ENCODE data around the gene GANAB.
A peak's percentile ranks its signal among the peaks of the same experiment; 100 is the strongest.
"Not testable (repeated sequence)": the region's sequence is repeated elsewhere in the genome, so short reads cannot be mapped to it uniquely, and the experiment has no call there.

GANAB gene

DNA sequence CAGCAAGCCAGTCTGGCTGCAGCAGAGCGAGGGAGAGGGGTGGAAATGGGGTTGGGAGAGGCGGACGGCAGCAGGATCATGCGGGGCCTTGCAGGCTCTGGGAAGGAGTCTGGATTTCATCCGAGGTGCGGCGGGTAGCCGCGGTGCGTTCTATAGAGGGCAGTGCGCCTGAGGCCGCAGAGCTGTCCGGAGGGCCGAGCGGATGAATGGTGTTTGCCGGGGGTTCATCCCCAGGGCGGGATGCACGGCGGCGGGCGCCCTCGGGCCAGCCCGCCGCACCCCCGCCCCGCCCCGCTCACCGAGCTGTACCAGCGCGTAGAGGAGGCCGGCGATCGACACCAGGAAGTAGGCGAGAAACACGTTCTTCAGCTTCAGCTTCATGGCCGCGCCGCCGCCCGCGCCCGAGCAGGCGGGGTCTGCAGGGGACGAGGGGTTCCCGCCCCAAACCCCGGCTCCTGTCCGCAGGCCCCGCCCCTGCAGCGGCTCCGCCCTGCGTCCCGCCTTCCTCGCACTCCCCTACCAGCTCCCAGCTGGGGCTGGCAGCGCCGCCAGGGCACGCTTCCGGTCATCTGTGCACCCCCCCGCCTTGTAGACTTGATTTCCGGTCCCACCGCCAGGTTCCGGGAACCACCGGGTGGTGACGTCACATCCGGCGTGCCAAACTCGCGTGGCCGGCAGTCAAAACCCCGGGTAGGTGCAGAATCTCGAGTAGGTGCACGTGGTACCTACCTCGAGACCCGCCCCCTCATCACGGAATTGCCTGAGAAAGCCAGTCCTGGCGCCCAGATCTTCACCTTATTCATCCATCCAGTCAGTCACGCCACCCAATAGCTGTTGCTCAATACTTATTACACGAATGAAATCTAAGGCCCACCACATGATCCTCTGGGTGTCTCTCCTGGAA is 24.6 kb downstream of the GANAB start, which contains the start of gene B3GAT3:
Gene B3GAT3, minus strand, starts transcription at position 420 of the 904 bp plus-strand sequence. Its CDS starts 39 bp downstream, at position 381.
- peak; percentile 93 to 95 for DNase-seq (ENCODE audit: low read depth in 2 of 2)

- no peak for DNase-seq (ENCODE audit: low read depth in 2 of 2)
Observed at GRCh38 chr11:62621027-62621566, 25.3 kb downstream of the GANAB start.

- not testable (repeated sequence) for DNase-seq (ENCODE audit: low read depth in 2 of 2)
Observed at GRCh38 chr11:62616957-62617356, 29.5 kb downstream of the GANAB start.

- no peak for DNase-seq (ENCODE audit: low read depth in 2 of 2)
Observed at GRCh38 chr11:62615521-62615920, 30.9 kb downstream of the GANAB start.

DNA sequence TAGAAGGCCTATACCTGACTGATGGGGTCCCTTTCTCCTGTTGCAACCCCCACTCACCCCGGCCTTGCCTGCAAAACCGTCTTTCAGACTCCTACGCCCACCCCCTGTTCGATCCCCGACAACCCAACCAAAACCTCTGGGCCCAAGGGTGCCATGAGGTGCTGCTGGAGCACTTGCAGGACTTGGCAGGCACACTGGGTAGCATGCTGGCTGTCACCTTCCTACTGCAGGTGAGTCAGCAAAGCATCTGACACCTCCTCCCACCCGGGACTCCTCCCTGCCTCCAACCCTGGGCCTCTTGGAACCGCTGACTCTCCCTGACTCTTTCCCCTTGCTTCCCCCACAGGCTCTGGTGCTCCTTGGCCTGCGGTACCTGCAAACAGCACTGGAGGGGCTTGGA is 32.1 kb downstream of the GANAB start:
- no peak for DNase-seq (ENCODE audit: low read depth in 2 of 2)

DNA sequence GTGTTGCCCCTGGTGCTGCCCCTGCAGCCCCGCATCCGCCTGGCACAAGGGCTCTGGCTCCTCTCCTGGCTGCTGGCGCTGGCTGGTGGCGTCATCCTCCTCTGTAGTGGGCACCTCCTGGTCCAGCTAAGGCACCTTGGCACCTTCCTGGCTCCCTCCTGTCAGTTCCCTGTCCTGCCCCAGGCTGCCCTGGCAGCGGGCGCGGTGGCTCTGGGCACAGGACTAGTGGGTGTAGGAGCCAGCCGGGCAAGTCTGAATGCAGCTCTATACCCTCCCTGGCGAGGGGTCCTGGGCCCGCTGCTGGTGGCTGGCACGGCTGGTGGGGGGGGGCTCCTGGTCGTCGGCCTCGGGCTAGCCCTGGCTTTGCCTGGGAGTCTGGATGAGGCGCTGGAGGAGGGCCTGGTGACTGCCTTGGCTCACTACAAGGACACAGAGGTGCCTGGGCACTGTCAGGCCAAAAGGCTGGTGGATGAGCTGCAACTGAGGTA is 33.1 kb downstream of the GANAB start:
- no peak for DNase-seq (ENCODE audit: low read depth in 2 of 2)

DNA sequence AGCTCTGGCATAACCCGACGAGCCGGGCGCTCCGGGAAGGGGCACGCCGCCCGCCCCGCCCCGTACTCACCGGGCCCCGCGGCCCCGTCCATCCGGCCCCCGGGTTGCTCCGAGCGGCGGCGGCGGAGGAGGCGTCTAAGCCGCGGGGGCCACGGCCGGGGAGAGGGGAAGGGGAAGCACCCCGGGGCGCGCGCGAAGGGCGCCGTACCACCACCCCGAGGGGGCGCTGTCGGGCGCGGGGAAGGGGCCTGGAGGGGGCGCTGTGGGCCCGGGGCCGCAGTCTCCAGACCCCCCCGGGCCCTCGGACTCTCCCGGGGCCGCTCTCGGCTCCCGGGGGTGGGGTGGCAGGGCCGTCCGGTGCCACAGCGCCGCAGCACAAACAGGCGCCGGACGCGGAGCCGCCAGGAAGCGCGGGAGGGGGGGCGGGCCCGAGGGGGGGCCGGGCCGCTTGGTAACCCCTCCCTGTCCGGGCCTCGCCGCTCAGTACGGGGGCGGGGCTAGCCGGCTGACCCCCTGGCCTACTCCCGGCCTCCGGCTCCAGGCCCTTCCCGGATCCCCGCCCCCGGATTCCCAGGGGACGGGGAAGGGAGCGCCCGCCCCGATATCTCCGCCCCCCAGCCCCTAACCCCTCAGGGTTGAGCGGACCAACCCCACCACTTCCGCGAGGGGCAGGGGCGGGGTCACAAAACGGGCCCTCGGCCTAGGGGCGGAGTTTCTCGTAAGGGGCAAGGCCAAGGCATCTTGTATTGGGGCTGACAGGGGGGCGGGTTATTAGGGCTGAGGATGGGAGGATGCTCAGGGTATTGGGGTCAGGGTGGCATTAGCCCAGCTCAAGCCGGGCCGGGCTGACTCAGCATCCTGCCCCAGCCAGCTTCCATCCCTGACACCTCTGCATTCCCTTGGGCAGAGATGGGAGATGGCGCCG is 33.8 kb downstream of the GANAB start, which contains the start of the genes EML3 and ROM1:
Gene EML3, minus strand, starts transcription at position 410 of the 925 bp plus-strand sequence. Its CDS starts 318 bp downstream, at position 92.
Gene ROM1, plus strand, starts transcription at position 892 of the 925 bp plus-strand sequence. Its CDS starts 25 bp downstream, at position 917.
- peak; percentile 74 to 84 for DNase-seq (ENCODE audit: low read depth in 2 of 2)

DNA sequence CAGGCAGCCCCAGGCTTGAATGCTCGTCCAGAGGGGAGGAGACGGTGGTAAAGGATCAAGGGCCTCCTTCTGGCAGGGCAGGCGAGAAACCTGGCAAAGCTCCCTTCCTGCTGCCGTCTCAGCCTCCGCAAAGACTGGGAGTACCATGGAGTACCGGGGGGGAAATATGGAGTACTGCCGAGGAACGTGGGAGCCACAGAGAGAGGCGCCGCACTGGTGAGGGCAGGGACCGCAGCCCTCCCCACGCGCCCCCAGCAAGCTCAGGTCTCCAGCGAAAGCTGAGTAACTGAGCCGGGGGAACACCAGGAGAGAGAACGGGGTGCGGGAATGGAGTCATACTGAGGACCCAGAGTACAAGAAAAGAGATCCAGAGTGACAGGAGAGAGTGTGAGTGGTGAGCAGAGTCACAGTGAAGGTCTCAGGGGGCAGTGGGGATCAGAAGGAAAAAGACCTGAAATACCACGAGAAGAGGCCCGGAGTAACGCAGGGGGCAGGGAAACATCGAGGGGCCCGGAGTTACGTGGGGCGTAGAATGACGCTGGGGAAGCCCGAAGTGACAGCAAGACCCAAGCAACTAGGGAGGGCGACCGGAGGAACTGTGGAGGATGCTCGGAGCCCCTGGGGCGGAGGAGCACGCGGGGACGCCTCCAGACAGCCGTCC is 34.6 kb downstream of the GANAB start:
- no peak for DNase-seq (ENCODE audit: low read depth in 2 of 2)

DNA sequence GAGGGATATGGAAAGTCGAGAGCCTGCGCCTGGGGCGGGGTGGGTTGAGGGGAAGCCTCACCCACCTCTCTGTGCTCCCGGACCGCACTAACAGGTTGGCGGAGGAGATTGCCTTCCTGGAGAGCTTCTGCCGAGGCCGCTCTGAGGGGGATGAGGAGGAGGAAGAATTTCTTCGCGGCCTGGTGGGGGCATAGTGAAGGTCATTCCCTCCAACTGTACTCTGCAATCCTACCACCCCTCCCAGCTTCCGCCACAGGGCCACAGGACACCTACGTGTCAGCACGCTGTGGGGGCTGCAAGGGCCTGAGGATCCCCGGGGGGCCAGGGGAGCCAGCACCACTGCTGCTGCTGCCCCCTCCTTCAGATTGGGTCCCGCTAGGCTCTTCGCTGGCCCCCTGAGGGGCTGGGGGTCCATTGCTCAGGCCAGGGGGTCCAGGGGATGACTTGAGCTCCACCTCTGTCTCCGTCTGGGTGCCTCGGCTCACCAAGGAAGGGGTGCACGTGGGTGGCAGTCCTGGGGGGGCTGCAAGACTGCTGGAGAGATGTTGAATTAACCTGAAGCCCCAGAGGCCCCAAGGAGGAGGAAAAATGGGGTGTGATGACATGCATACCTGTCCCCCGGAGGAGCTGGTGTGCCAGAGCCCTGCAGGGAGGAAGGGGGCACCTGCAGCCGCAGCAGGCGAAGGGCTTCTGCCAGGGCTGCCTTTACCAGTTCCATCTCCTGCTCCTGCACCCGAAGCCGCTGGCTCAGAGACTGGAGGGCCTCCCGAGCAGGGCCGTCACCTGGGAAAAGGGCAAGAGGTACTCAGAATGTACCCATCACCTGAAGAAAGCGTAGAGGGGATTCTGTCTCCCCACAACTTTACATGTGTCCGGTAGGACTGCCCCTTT is 35.4 kb downstream of the GANAB start:
- no peak for DNase-seq (ENCODE audit: low read depth in 2 of 2)

- no peak for DNase-seq (ENCODE audit: low read depth in 2 of 2)
Observed at GRCh38 chr11:62610403-62610802, 36.0 kb downstream of the GANAB start.

DNA sequence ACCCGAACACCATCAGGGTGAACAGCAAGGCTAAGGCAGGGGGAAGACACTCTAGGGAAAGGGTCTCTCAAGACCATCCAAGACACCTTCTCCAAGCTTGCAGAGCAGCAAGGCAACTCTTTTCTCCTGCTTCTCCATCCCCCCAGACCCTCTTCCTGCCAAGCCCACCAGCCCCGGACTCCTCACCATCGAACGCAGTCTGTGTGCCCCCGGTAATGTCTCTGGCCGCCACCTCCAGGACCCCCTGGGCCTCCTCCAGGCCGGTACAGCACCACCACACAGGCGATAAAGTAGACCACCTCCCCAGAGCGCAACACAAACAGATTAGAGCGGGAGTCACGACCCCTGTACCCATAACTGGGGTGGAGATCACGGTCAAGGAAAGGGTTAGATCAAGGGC is 37.6 kb downstream of the GANAB start:
- DNase-seq (ENCODE audit: low read depth in 2 of 2): no peak

DNA sequence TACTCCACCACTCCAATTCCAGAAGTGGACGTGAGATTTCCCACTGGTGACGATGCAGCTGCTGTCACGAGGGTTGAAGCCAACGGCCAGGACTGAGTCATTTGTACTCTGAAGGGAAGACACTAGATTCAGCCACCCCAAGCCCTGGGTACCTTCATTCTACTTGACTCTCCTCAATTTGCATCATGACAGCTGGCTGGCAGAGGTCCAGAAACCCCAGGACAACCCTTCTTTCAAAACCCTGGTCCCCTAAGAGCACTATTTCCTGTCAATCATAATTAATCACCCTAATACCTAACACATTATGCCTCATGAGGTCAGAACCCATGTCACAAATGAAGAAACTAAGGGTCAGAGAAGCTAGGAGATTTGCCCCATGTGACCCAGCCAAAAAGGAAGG is 38.7 kb downstream of the GANAB start:
- no peak for DNase-seq (ENCODE audit: low read depth in 2 of 2)

- DNase-seq (ENCODE audit: low read depth in 2 of 2): no peak
Observed at GRCh38 chr11:62605902-62606301, 40.5 kb downstream of the GANAB start.

DNA sequence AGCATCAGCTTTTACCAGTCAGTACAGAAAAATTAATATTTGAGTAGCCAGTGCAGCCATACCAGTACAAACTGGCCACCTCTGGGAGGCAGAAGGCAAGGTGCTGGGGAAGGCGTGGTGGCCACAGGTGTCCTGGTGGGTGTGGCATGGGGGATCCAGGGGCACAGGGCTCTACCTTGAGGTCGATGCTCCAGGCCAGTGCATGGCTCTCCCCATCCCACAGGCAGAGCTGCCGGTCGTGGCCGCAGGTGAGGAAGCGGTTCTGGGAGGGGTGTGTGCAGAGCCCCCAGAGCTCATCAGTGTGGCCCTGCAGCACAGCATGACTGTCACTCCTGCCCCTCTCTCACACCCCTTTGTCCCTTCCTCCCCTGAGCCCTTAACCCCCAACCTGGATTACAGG is 40.9 kb downstream of the GANAB start:
- no peak for DNase-seq (ENCODE audit: low read depth in 2 of 2)

GRCh38 chr11:62604460-62605120 is 41.8 kb downstream of the GANAB start:
- DNase-seq (ENCODE audit: low read depth in 2 of 2): no peak

GRCh38 chr11:62603776-62604299 is 42.6 kb downstream of the GANAB start:
- DNase-seq (ENCODE audit: low read depth in 2 of 2): no peak

- no peak for DNase-seq (ENCODE audit: low read depth in 2 of 2)
Observed at GRCh38 chr11:62603072-62603408, 43.4 kb downstream of the GANAB start.

GRCh38 chr11:62602141-62603071 is 44.0 kb downstream of the GANAB start:
- DNase-seq (ENCODE audit: low read depth in 2 of 2): no peak

Data from stimulated activated CD4-positive, alpha-beta T cell treated with anti-CD3 and anti-CD28 coated beads, Interleukin-15, amount 100 ng/mL, for 48 hours (primary cell).